Spleen (tissue), 11 donors: Measurements from ENCODE around the gene HPCAL1. TPM values are rescaled to one million over a fixed set of nuclear protein-coding genes. Genes with fewer than 3 reads are reported as not detected.

ENCODE experiments used
- DNase-seq: peaks from one replicate; pipeline ENCODE4 v3.0.0-alpha.2; 2020
- H3K27ac ChIP-seq, 8 donors: fragments of 200-600 bp; sonication (generic) in 7 of 8; 1 replicate in 4 of 8; 2 replicates in 4 of 8; pipeline versions ENCODE4 v1.5.0 to v1.8.0; 2016 to 2021; ENCODE audit warnings: inconsistent platforms in 4 of 8, mild to moderate bottlenecking in 4 of 8, moderate library complexity in 1 of 8
- H3K27me3 ChIP-seq, 7 donors: fragments of 200-600 bp; sonication (generic) in 6 of 7; replicated peaks in 1 of 7; 1 replicate in 4 of 7; 2 replicates in 3 of 7; pipeline versions ENCODE4 v1.5.0 to v1.8.0; 2016 to 2021; ENCODE audit warnings: inconsistent platforms in 3 of 7, mild to moderate bottlenecking in 1 of 7
- H3K36me3 ChIP-seq, 6 donors: fragments of 200-600 bp; sonication (generic) in 5 of 6; 1 replicate in 4 of 6; 2 replicates in 2 of 6; pipeline versions ENCODE4 v1.5.0 to v1.8.0; 2016 to 2021; ENCODE audit warnings: inconsistent platforms in 2 of 6
- H3K4me1 ChIP-seq, 6 donors: fragments of 200-600 bp; sonication (generic) in 5 of 6; 1 replicate in 3 of 6; 2 replicates in 3 of 6; pipeline versions ENCODE4 v1.5.0 to v1.8.0; 2016 to 2021; ENCODE audit warnings: inconsistent platforms in 3 of 6
- H3K4me3 ChIP-seq, 8 donors: fragments of 200-600 bp; sonication (generic) in 7 of 8; 1 replicate in 4 of 8; 2 replicates in 4 of 8; pipeline versions ENCODE4 v1.5.0 to v1.8.0; 2016 to 2021; ENCODE audit warnings: inconsistent platforms in 4 of 8, mild to moderate bottlenecking in 4 of 8, moderate library complexity in 2 of 8
- H3K9me3 ChIP-seq, 8 donors: fragments of 200-600 bp; sonication (generic) in 7 of 8; 1 replicate in 4 of 8; 2 replicates in 4 of 8; pipeline versions ENCODE4 v1.5.0 to v1.8.0; 2016 to 2021; ENCODE audit warnings: inconsistent platforms in 4 of 8
- CTCF ChIP-seq, 11 experiments: fragments of 200-600 bp in 7 of 11; fragments of 450-650 bp in 4 of 11; sonication (generic) in 4 of 11; IDR thresholded peaks in 8 of 11; conservative IDR thresholded peaks in 3 of 11; 1 replicate in 7 of 11; 2 replicates in 4 of 11; pipeline versions ENCODE4 v1.4.0 to v1.8.0; 2016 to 2021; ENCODE audit warnings: antibody characterized with exemption in 11 of 11, inconsistent platforms in 4 of 11, mild to moderate bottlenecking in 1 of 11
- POLR2A ChIP-seq, 3 donors: fragments of 450-650 bp; IDR thresholded peaks; one replicate each; pipeline ENCODE4 v1.5.1; 2017; ENCODE audit warnings: antibody characterized with exemption in 3 of 3, mild to moderate bottlenecking in 1 of 3
- POLR2AphosphoS5 ChIP-seq, 3 donors: sonication (generic); formaldehyde crosslinking; IDR thresholded peaks; one replicate each; pipeline ENCODE4 v1.5.1; 2017; ENCODE audit warnings: antibody characterized with exemption in 3 of 3
- WGBS, 5 donors: extraction: QIAGEN DNeasy Blood & Tissue Kit in 3 of 5; methylation state at CpG; one replicate each; pipeline versions ENCODE4 v1.1.5 to v1.1.7; 2013 to 2018; 5-methylcytosine and 5-hydroxymethylcytosine counted together
- intact Hi-C: fragments of 100-400 bp; cut with DNase I; formaldehyde crosslinking; loops from one replicate; pipeline ENCODE4 v1.15.0; 2023; ENCODE audit warnings: low total_unique reads
- polyA plus RNA-seq, 3 donors: library from polyadenylated mRNA; stranded (reverse); fragments of 200-250 nt; gene quantifications; one replicate each; pipeline ENCODE4 v1.2.1, GENCODE V29; 2013
- total RNA-seq, 7 donors: library from RNA; depleted of rRNA in 3 of 7; stranded (reverse); fragments of >200 nt in 3 of 7; fragmentation: NEBNext Ultra II Directional in 4 of 7; extraction: Animal tissue kit (Norgen Biotek cat#: 25700) in 4 of 7; gene quantifications; one replicate each; pipeline versions ENCODE4 v1.1.0 to v1.2.1, GENCODE V29; 2016 to 2021
- donor health status: healthy with polysubstance abuse.
- donor health status: DM: no; HTN: no; CAD: no; lungs with moderate emphysema.
- donor health status: DM: no; HTN: no; CAD: no.
- donor health status: Bipolar disorder and iron deficiency.
- donor health status: healthy.
- donor health status: DM: no; HTN: no; CAD: no.
- donor health status: DM: yes; HTN: yes; CAD: no.

Gene HPCAL1
- total and polyA plus RNA-seq, 10 donors, result 41.9 to 80.6 (median 57.7) TPM

GRCh38 chr2:10451819-10452218 lies 149.1 kb downstream of the HPCAL1 start:
- peaks cover 8 to 30% (median 25%) of the 10 kb centered on the region in 6 donors for H3K4me1 ChIP-seq
- intact Hi-C loops, result no loop called here
- 96 to 98% (median 98%) methylated on average over 6 of the region's 6 CpGs for WGBS, 5 donors
- no peak overlapping the region for H3K4me3 ChIP-seq
- DNase-seq, result no peak
- H3K36me3 ChIP-seq, result peaks cover 0 to 5% (median 0%) of the 10 kb centered on the region in 6 donors
- no peak for TF ChIP-seq CTCF (IDR thresholded peaks at IDR 0.05 in 8 of 11, conservative IDR thresholded peaks at IDR 0.05 in 3 of 11)
- no peak for TF ChIP-seq POLR2AphosphoS5 (IDR thresholded peaks at IDR 0.05)
- no peak for TF ChIP-seq POLR2A (IDR thresholded peaks at IDR 0.05)
- H3K27me3 ChIP-seq, result no peaks in the 10 kb centered on the region
- no peak overlapping the region for H3K27ac ChIP-seq
- no peaks in the 10 kb centered on the region for H3K9me3 ChIP-seq

- no peak for DNase-seq
- H3K27ac ChIP-seq, result no peak overlapping the region
Observed at GRCh38 chr2:10452312-10452711, 149.6 kb downstream of the HPCAL1 start.

GRCh38 chr2:10452956-10453904 lies 150.5 kb downstream of the HPCAL1 start:
- peaks cover 0 to 5% (median 0%) of the 10 kb centered on the region in 6 donors for H3K36me3 ChIP-seq
- no peaks in the 10 kb centered on the region for H3K27me3 ChIP-seq
- WGBS, 5 donors, result 83 to 89% (median 88%) methylated on average over 17 of the region's 17 CpGs
- no peak overlapping the region for H3K4me3 ChIP-seq
- TF ChIP-seq POLR2A (IDR thresholded peaks at IDR 0.05) (no peak), CTCF (IDR thresholded peaks at IDR 0.05 in 8 of 11, conservative IDR thresholded peaks at IDR 0.05 in 3 of 11) (no peak), POLR2AphosphoS5 (IDR thresholded peaks at IDR 0.05) (no peak)
- DNase-seq, result no peak
- H3K4me1 ChIP-seq, result peaks cover 0 to 19% (median 15%) of the 10 kb centered on the region in 6 donors
- intact Hi-C loops, result no loop called here
- no peaks in the 10 kb centered on the region for H3K9me3 ChIP-seq
- H3K27ac ChIP-seq, result no peak overlapping the region

More at GRCh38 chr2:10452312-10452711, 149.6 kb downstream of the HPCAL1 start:
- no peaks in the 10 kb centered on the region for H3K27me3 ChIP-seq
- no peak for TF ChIP-seq POLR2AphosphoS5 (IDR thresholded peaks at IDR 0.05)
- no peak for TF ChIP-seq POLR2A (IDR thresholded peaks at IDR 0.05)
- no peak for TF ChIP-seq CTCF (IDR thresholded peaks at IDR 0.05 in 8 of 11, conservative IDR thresholded peaks at IDR 0.05 in 3 of 11)
- H3K4me3 ChIP-seq, result no peak overlapping the region
- H3K36me3 ChIP-seq, result peaks cover 0 to 5% (median 0%) of the 10 kb centered on the region in 6 donors
- H3K9me3 ChIP-seq, result no peaks in the 10 kb centered on the region
- WGBS, 5 donors, result 61 to 74% (median 64%) methylated on average over 3 of the region's 3 CpGs
- intact Hi-C loops, result no loop called here
- peaks cover 3 to 25% (median 20%) of the 10 kb centered on the region in 6 donors for H3K4me1 ChIP-seq

GRCh38 chr2:10453905-10454298 lies 151.2 kb downstream of the HPCAL1 start:
- Histone ChIP-seq H3K27ac (no peak overlapping the region), H3K9me3 (no peaks in the 10 kb centered on the region), H3K4me1 (peaks cover 0 to 17% (median 11%) of the 10 kb centered on the region in 6 donors), H3K36me3 (peaks cover 0 to 5% (median 0%) of the 10 kb centered on the region in 6 donors), H3K27me3 (no peaks in the 10 kb centered on the region), H3K4me3 (no peak overlapping the region)
- WGBS, 5 donors, result 87 to 100% (median 93%) methylated on average over 4 to 9 of the region's 9 CpGs
- no peak for DNase-seq
- TF ChIP-seq POLR2A (IDR thresholded peaks at IDR 0.05) (no peak), CTCF (IDR thresholded peaks at IDR 0.05 in 8 of 11, conservative IDR thresholded peaks at IDR 0.05 in 3 of 11) (no peak), POLR2AphosphoS5 (IDR thresholded peaks at IDR 0.05) (no peak)
- intact Hi-C loops, result no loop called here
